Osteoblast (primary cell): ENCODE measurements around the gene SNTG2. TPM values are rescaled to one million over a fixed set of nuclear protein-coding genes. Genes with fewer than 3 reads are reported as not detected.

Experiments used
- DNase-seq: peaks from one replicate; pipeline ENCODE4 v3.0.0; 2011; ENCODE audit warnings: low spot score, mixed read lengths; ENCODE audit not compliant: insufficient read length; ENCODE audit errors: missing footprints
- H2AFZ ChIP-seq: 2 replicates; pipeline ENCODE4 v1.6.0; 2011; ENCODE audit warnings: mild to moderate bottlenecking, low read length
- H3K27ac ChIP-seq: 2 replicates; pipeline ENCODE4 v1.5.1; 2011; ENCODE audit warnings: mild to moderate bottlenecking, low read depth, low read length, moderate library complexity
- H3K27me3 ChIP-seq: 2 replicates; pipeline ENCODE4 v1.6.0; 2012; ENCODE audit warnings: mild to moderate bottlenecking, control low read depth, inconsistent platforms, low read length, moderate library complexity; ENCODE audit not compliant: insufficient read depth
- H3K36me3 ChIP-seq: 2 replicates; pipeline ENCODE4 v1.5.1; 2011; ENCODE audit warnings: mild to moderate bottlenecking, low read length, control low read depth, moderate library complexity; ENCODE audit not compliant: insufficient read depth
- H3K4me1 ChIP-seq: 2 replicates; pipeline ENCODE4 v1.5.1; 2011; ENCODE audit warnings: mild to moderate bottlenecking, low read length, control low read depth, moderate library complexity; ENCODE audit not compliant: insufficient read depth
- H3K4me2 ChIP-seq: 2 replicates; pipeline ENCODE4 v1.6.0; 2011; ENCODE audit warnings: mild to moderate bottlenecking, low read length; ENCODE audit not compliant: insufficient read depth
- H3K4me3 ChIP-seq: fragments of 200-600 bp; sonication (generic); 3 replicates; pipeline ENCODE4 v1.5.1; 2012; ENCODE audit warnings: mild to moderate bottlenecking, low read length, inconsistent platforms; ENCODE audit not compliant: insufficient read depth
- H3K79me2 ChIP-seq: 2 replicates; pipeline ENCODE4 v1.6.0; 2012; ENCODE audit warnings: mild to moderate bottlenecking, low read length, control low read depth, inconsistent platforms; ENCODE audit not compliant: insufficient read depth
- H3K9me3 ChIP-seq: 2 replicates; pipeline ENCODE4 v1.5.1; 2011; ENCODE audit warnings: low read depth, low read length, control low read depth
- H4K20me1 ChIP-seq: 2 replicates; pipeline ENCODE4 v1.6.0; 2012; ENCODE audit warnings: mild to moderate bottlenecking, low read length, control low read depth; ENCODE audit not compliant: insufficient read depth
- CTCF ChIP-seq: IDR thresholded peaks from 2 replicates; pipeline ENCODE4 v1.5.1; 2011; ENCODE audit warnings: mild to moderate bottlenecking, low read depth, low read length, moderate library complexity; ENCODE audit errors: extremely low read depth
- total RNA-seq: library from RNA; depleted of rRNA; stranded (reverse); fragments of >200 nt; gene quantifications from 2 replicates; pipeline ENCODE4 v1.2.3, GENCODE V29; 2012

Gene SNTG2
- total RNA-seq, 1 donor = 1.4 TPM

- Histone ChIP-seq H3K36me3 (no peaks in the 10 kb centered on the region), H3K27ac (no peak overlapping the region), H3K27me3 (no peaks in the 10 kb centered on the region), H3K4me2 (no peak overlapping the region), H3K9me3 (no peaks in the 10 kb centered on the region), H3K4me3 (no peak overlapping the region), H2AFZ (no peak overlapping the region), H3K79me2 (no peaks in the 10 kb centered on the region), H4K20me1 (no peaks in the 10 kb centered on the region), H3K4me1 (no peaks in the 10 kb centered on the region)
- DNase-seq = no peak
- TF ChIP-seq CTCF = no peak
These were observed 327.0 kb downstream of the SNTG2 start for GRCh38 chr2:1277634-1278033.

- no peaks in the 10 kb centered on the region for H3K36me3 ChIP-seq
- H2AFZ ChIP-seq = no peak overlapping the region
- no peaks in the 10 kb centered on the region for H4K20me1 ChIP-seq
- H3K9me3 ChIP-seq = no peaks in the 10 kb centered on the region
- H3K4me2 ChIP-seq = no peak overlapping the region
- DNase-seq = no peak
- H3K4me3 ChIP-seq = no peak overlapping the region
- no peak for TF ChIP-seq CTCF
- no peak overlapping the region for H3K27ac ChIP-seq
- no peaks in the 10 kb centered on the region for H3K27me3 ChIP-seq
- H3K79me2 ChIP-seq = no peaks in the 10 kb centered on the region
- no peaks in the 10 kb centered on the region for H3K4me1 ChIP-seq
These were observed 327.5 kb downstream of the SNTG2 start for GRCh38 chr2:1278125-1278524.

GRCh38 chr2:1278861-1279260, 328.2 kb downstream of the SNTG2 start:
- H3K27ac ChIP-seq = no peak overlapping the region
- no peak for DNase-seq
- no peaks in the 10 kb centered on the region for H3K9me3 ChIP-seq
- no peak overlapping the region for H3K4me2 ChIP-seq
- H3K79me2 ChIP-seq = no peaks in the 10 kb centered on the region
- no peaks in the 10 kb centered on the region for H4K20me1 ChIP-seq
- no peak for TF ChIP-seq CTCF
- no peaks in the 10 kb centered on the region for H3K27me3 ChIP-seq
- H3K4me3 ChIP-seq = no peak overlapping the region
- no peaks in the 10 kb centered on the region for H3K36me3 ChIP-seq
- no peak overlapping the region for H2AFZ ChIP-seq
- H3K4me1 ChIP-seq = no peaks in the 10 kb centered on the region

- H3K79me2 ChIP-seq = no peaks in the 10 kb centered on the region
- no peak for TF ChIP-seq CTCF
- no peak overlapping the region for H3K4me2 ChIP-seq
- H3K27me3 ChIP-seq = no peaks in the 10 kb centered on the region
- no peaks in the 10 kb centered on the region for H3K36me3 ChIP-seq
- DNase-seq = no peak
- H2AFZ ChIP-seq = no peak overlapping the region
- no peaks in the 10 kb centered on the region for H3K4me1 ChIP-seq
- H3K4me3 ChIP-seq = no peak overlapping the region
- H4K20me1 ChIP-seq = no peaks in the 10 kb centered on the region
- no peaks in the 10 kb centered on the region for H3K9me3 ChIP-seq
- H3K27ac ChIP-seq = no peak overlapping the region
These were observed 331.9 kb downstream of the SNTG2 start for GRCh38 chr2:1282552-1282951.
